HEK293T (cell line): ENCODE results near the gene RRP36.
A peak's percentile ranks its signal among the peaks of the same experiment; 100 is the strongest.

Experiments
- CTCF ChIA-PET: fragments of 350-600 bp; formaldehyde crosslinking; extraction: SDS; loops from one replicate; lab custom pipeline; 2021; ENCODE audit warnings: antibody characterized with exemption, inconsistent platforms; lab: Yijun Ruan, JAX
- POLR2A ChIA-PET: fragments of 350-600 bp; formaldehyde crosslinking; extraction: SDS; loops from one replicate; lab custom pipeline; 2020; ENCODE audit warnings: antibody characterized with exemption, inconsistent platforms; lab: Yijun Ruan, JAX
- DNase-seq: peaks from one replicate; pipeline ENCODE4 v3.0.0; 2012; ENCODE audit warnings: mixed read lengths; ENCODE audit errors: extremely low spot score
- ARNT ChIP-seq: fragments of 450-650 bp; IDR thresholded peaks from 2 replicates; pipeline ENCODE4 v1.6.1; 2017; ENCODE audit warnings: mild to moderate bottlenecking
- BHLHE40 ChIP-seq: fragments of 450-650 bp; IDR thresholded peaks from 2 replicates; pipeline ENCODE4 v1.6.1; 2016; ENCODE audit warnings: mild to moderate bottlenecking, moderate library complexity, borderline replicate concordance
- CTBP1 ChIP-seq: fragments of 450-650 bp; IDR thresholded peaks from 2 replicates; pipeline ENCODE4 v1.6.1; 2016; ENCODE audit warnings: borderline replicate concordance
- ELF4 ChIP-seq: fragments of 450-650 bp; IDR thresholded peaks from 2 replicates; pipeline ENCODE4 v1.6.1; 2017; ENCODE audit warnings: antibody characterized with exemption
- FOXA1 ChIP-seq: fragments of 450-650 bp; IDR thresholded peaks from 2 replicates; pipeline ENCODE4 v1.6.1; 2016; ENCODE audit warnings: mild to moderate bottlenecking
- FOXK2 ChIP-seq: fragments of 450-650 bp; IDR thresholded peaks from 2 replicates; pipeline ENCODE4 v1.6.1; 2016; ENCODE audit warnings: mild to moderate bottlenecking
- FOXM1 ChIP-seq: fragments of 450-650 bp; IDR thresholded peaks from 2 replicates; pipeline ENCODE4 v1.6.1; 2017; ENCODE audit warnings: mild to moderate bottlenecking, borderline replicate concordance
- HDGF ChIP-seq: fragments of 450-650 bp; IDR thresholded peaks from 2 replicates; pipeline ENCODE4 v1.6.1; 2017; ENCODE audit warnings: antibody characterized with exemption, borderline replicate concordance
- L3MBTL2 ChIP-seq: fragments of 450-650 bp; conservative IDR thresholded peaks from 2 replicates; pipeline ENCODE4 v1.6.1; 2016; ENCODE audit warnings: mild to moderate bottlenecking
- NFRKB ChIP-seq: fragments of 450-650 bp; IDR thresholded peaks from 2 replicates; pipeline ENCODE4 v1.6.1; 2016; ENCODE audit warnings: mild to moderate bottlenecking, moderate library complexity
- SP1 ChIP-seq: fragments of 450-650 bp; IDR thresholded peaks from 2 replicates; pipeline ENCODE4 v1.6.1; 2017
- SUZ12 ChIP-seq: fragments of 450-650 bp; IDR thresholded peaks from 2 replicates; pipeline ENCODE4 v1.6.1; 2016; ENCODE audit warnings: mild to moderate bottlenecking
- TARDBP ChIP-seq: fragments of 450-650 bp; IDR thresholded peaks from 2 replicates; pipeline ENCODE4 v1.6.1; 2016
- ZNF384 ChIP-seq: fragments of 450-650 bp; IDR thresholded peaks from 2 replicates; pipeline ENCODE4 v1.6.1; 2016
- TF ChIP-seq, protein P1 (sequence below): fragments of 450-650 bp; IDR thresholded peaks from 2 replicates; pipeline ENCODE4 v1.6.1; 2016

The RRP36 gene

GRCh38 chr6:43013843-43014433, 7.5 kb upstream of the RRP36 start, which contains the start of the genes KLHDC3 and MEA1:
Gene KLHDC3, plus strand, starts transcription at chr6:43014249. Its CDS starts 2,944 bp downstream, at chr6:43017193.
Gene MEA1, minus strand, starts transcription at chr6:43013946. Its CDS starts 133 bp downstream, at chr6:43013813.
- peak; percentile 99 for DNase-seq
- CTCF ChIA-PET, result interaction anchor here (0.9 kb wide), 1 partner anchor 130 kb away, joined by 4 read pairs; no protein-coding TSS in a partner anchor
- TF ChIP-seq HDGF (0 out of 2 replicates have a peak, but pooled peaks have one; percentile 67), ZNF384 (no peak), FOXK2 (peak; percentile 90), L3MBTL2 (peak; percentile 80), ELF4 (no peak)
- TF ChIP-seq, protein P1, sequence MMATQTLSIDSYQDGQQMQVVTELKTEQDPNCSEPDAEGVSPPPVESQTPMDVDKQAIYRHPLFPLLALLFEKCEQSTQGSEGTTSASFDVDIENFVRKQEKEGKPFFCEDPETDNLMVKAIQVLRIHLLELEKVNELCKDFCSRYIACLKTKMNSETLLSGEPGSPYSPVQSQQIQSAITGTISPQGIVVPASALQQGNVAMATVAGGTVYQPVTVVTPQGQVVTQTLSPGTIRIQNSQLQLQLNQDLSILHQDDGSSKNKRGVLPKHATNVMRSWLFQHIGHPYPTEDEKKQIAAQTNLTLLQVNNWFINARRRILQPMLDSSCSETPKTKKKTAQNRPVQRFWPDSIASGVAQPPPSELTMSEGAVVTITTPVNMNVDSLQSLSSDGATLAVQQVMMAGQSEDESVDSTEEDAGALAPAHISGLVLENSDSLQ, result peak; percentile 99
- POLR2A ChIA-PET, result interaction anchor here (0.6 to 7.4 kb wide), 28 partner anchors 8 to 1206 kb away, joined by 3 to 78 read pairs (median 4); partner anchors contain the start of genes CNPY3, CUL7, KLC4 and MRPL2

- TF ChIP-seq, protein P1, result no peak
- TF ChIP-seq FOXK2 (no peak), FOXA1 (no peak), TARDBP (no peak), FOXM1 (no peak), ARNT (no peak), CTBP1 (no peak), SP1 (no peak), NFRKB (no peak), ELF4 (no peak), BHLHE40 (no peak)
- DNase-seq, result no peak
- ChIA-PET POLR2A (interaction anchor here (0.6 to 7.4 kb wide), 25 partner anchors 8 to 1205 kb away, joined by 3 to 78 read pairs (median 5); partner anchors contain the start of genes CNPY3, CUL7, KLC4 and MRPL2), CTCF (interaction anchor here (0.9 kb wide), 1 partner anchor 129 kb away, joined by 4 read pairs; no protein-coding TSS in a partner anchor)
These were observed 7.0 kb upstream of the RRP36 start for GRCh38 chr6:43014434-43014909.

GRCh38 chr6:43016176-43016942, 5.1 kb upstream of the RRP36 start:
- POLR2A ChIA-PET, result interaction anchor here (1.2 to 3.7 kb wide), 6 partner anchors 9 to 87 kb away, joined by 4 to 30 read pairs (median 9); partner anchors contain the start of genes CNPY3, CUL7, KLC4 and MRPL2
- no peak for TF ChIP-seq ZNF384
- CTCF ChIA-PET, result no interaction called here

GRCh38 chr6:43016943-43017334, 4.5 kb upstream of the RRP36 start:
- no peak for DNase-seq
- ChIA-PET POLR2A (interaction anchor here (1.2 to 3.7 kb wide), 5 partner anchors 33 to 88 kb away, joined by 4 to 22 read pairs (median 6); partner anchors contain the start of genes CNPY3, CUL7, KLC4 and MRPL2), CTCF (no interaction called here)
- no peak for TF ChIP-seq ELF4
- no peak for TF ChIP-seq BHLHE40
- TF ChIP-seq L3MBTL2, result no peak
- TF ChIP-seq, protein P1, result no peak

More at GRCh38 chr6:43016176-43016942, 5.1 kb upstream of the RRP36 start:
- no peak for DNase-seq

- POLR2A ChIA-PET, result interaction anchor here (1.8 kb wide), 1 partner anchor 35 kb away, joined by 4 read pairs; the partner anchor contains the start of gene PPP2R5D
- CTCF ChIA-PET, result no interaction called here
These were observed 2.3 kb upstream of the RRP36 start for GRCh38 chr6:43019152-43019551.

More at GRCh38 chr6:43019152-43019551, 2.3 kb upstream of the RRP36 start:
- no peak for DNase-seq
- TF ChIP-seq TARDBP, result no peak
- TF ChIP-seq ELF4, result no peak
- no peak for TF ChIP-seq CTBP1
- no peak for TF ChIP-seq ARNT
- TF ChIP-seq NFRKB, result no peak
- TF ChIP-seq L3MBTL2, result no peak
- no peak for TF ChIP-seq SP1
- no peak for TF ChIP-seq BHLHE40
- no peak for TF ChIP-seq FOXK2
- TF ChIP-seq SUZ12, result no peak
- no peak for TF ChIP-seq FOXA1
- no peak for TF ChIP-seq FOXM1
- TF ChIP-seq, protein P1, result no peak
- TF ChIP-seq HDGF, result no peak
- TF ChIP-seq ZNF384, result no peak
